ENCODE results near the gene ISG15.
"Not testable (repeated sequence)": the region's sequence is repeated elsewhere in the genome, so short reads cannot be mapped to it uniquely, and the experiment has no call there.

Gene ISG15

GRCh38 chr1:1025730-1026129 lies 12.4 kb downstream of the ISG15 start:
- H3K27ac ChIP-seq (ENCODE audit: low read depth, low read length, poor library complexity, severe bottlenecking) = no peak overlapping the region
- H3F3A ChIP-seq (ENCODE audit: insufficient read depth, low read length) = no peaks in the 10 kb centered on the region
- no peaks in the 10 kb centered on the region for H3K4me1 ChIP-seq (ENCODE audit: insufficient read depth, low read length, severe bottlenecking)
- no peak overlapping the region for H2AFZ ChIP-seq (ENCODE audit: low read length)
- TF ChIP-seq CTCF (IDR thresholded peaks at IDR 0.05; ENCODE audit: low read length) = no peak
- no peaks in the 10 kb centered on the region for H3K9me3 ChIP-seq (ENCODE audit: low read length)
- H3K9me2 ChIP-seq (ENCODE audit: low read depth, low read length) = no peaks in the 10 kb centered on the region
- no peak overlapping the region for H3K9ac ChIP-seq (ENCODE audit: low read length)
- H3K79me2 ChIP-seq (ENCODE audit: insufficient read depth, low read length) = no peaks in the 10 kb centered on the region
- H3K27me3 ChIP-seq (ENCODE audit: insufficient read depth, low read length) = peaks cover 21% of the 10 kb centered on the region
- no peaks in the 10 kb centered on the region for H4K20me1 ChIP-seq (ENCODE audit: insufficient read depth, low read length)
- H3K4me3 ChIP-seq (ENCODE audit: low read depth, low read length, poor library complexity, severe bottlenecking) = no peak overlapping the region
- no peak overlapping the region for H3K4me2 ChIP-seq (ENCODE audit: low read length)
- H3K36me3 ChIP-seq (ENCODE audit: insufficient read depth, low read length) = no peaks in the 10 kb centered on the region

GRCh38 chr1:1026599-1027413 lies 13.5 kb downstream of the ISG15 start:
- no peak for TF ChIP-seq CTCF (IDR thresholded peaks at IDR 0.05; ENCODE audit: low read length)
- no peak for TF ChIP-seq EZH2 (IDR thresholded peaks at IDR 0.05; ENCODE audit: borderline replicate concordance, low read length)
- Histone ChIP-seq H3K4me1 (ENCODE audit: insufficient read depth, low read length, severe bottlenecking) (no peaks in the 10 kb centered on the region), H3K9me3 (ENCODE audit: low read length) (no peaks in the 10 kb centered on the region), H3K79me2 (ENCODE audit: insufficient read depth, low read length) (no peaks in the 10 kb centered on the region), H2AFZ (ENCODE audit: low read length) (no peak overlapping the region), H3F3A (ENCODE audit: insufficient read depth, low read length) (no peaks in the 10 kb centered on the region), H4K20me1 (ENCODE audit: insufficient read depth, low read length) (no peaks in the 10 kb centered on the region), H3K27ac (ENCODE audit: low read depth, low read length, poor library complexity, severe bottlenecking) (no peak overlapping the region), H3K4me3 (ENCODE audit: low read depth, low read length, poor library complexity, severe bottlenecking) (no peak overlapping the region), H3K36me3 (ENCODE audit: insufficient read depth, low read length) (no peaks in the 10 kb centered on the region), H3K27me3 (ENCODE audit: insufficient read depth, low read length) (peaks cover 21% of the 10 kb centered on the region), H3K9ac (ENCODE audit: low read length) (no peak overlapping the region), H3K9me2 (ENCODE audit: low read depth, low read length) (no peaks in the 10 kb centered on the region), H3K4me2 (ENCODE audit: low read length) (no peak overlapping the region)

- H4K20me1 ChIP-seq (ENCODE audit: insufficient read depth, low read length) = no peaks in the 10 kb centered on the region
- TF ChIP-seq CTCF (IDR thresholded peaks at IDR 0.05; ENCODE audit: low read length) (no peak), EZH2 (IDR thresholded peaks at IDR 0.05; ENCODE audit: borderline replicate concordance, low read length) (no peak)
- H3K4me1 ChIP-seq (ENCODE audit: insufficient read depth, low read length, severe bottlenecking) = peaks cover 5% of the 10 kb centered on the region
- no peak overlapping the region for H3K4me2 ChIP-seq (ENCODE audit: low read length)
- H3K9ac ChIP-seq (ENCODE audit: low read length) = no peak overlapping the region
- H3K9me3 ChIP-seq (ENCODE audit: low read length) = no peaks in the 10 kb centered on the region
- H3K79me2 ChIP-seq (ENCODE audit: insufficient read depth, low read length) = no peaks in the 10 kb centered on the region
- H3F3A ChIP-seq (ENCODE audit: insufficient read depth, low read length) = no peaks in the 10 kb centered on the region
- no peak overlapping the region for H3K27ac ChIP-seq (ENCODE audit: low read depth, low read length, poor library complexity, severe bottlenecking)
- no peaks in the 10 kb centered on the region for H3K36me3 ChIP-seq (ENCODE audit: insufficient read depth, low read length)
- H3K9me2 ChIP-seq (ENCODE audit: low read depth, low read length) = no peaks in the 10 kb centered on the region
- no peak overlapping the region for H2AFZ ChIP-seq (ENCODE audit: low read length)
- peaks cover 14% of the 10 kb centered on the region for H3K27me3 ChIP-seq (ENCODE audit: insufficient read depth, low read length)
- H3K4me3 ChIP-seq (ENCODE audit: low read depth, low read length, poor library complexity, severe bottlenecking) = no peak overlapping the region
These were observed 14.5 kb downstream of the ISG15 start for GRCh38 chr1:1027791-1028190.

- H2AFZ ChIP-seq (ENCODE audit: low read length); H3K4me1 ChIP-seq (ENCODE audit: insufficient read depth, low read length, severe bottlenecking); H3K27ac ChIP-seq (ENCODE audit: low read depth, low read length, poor library complexity, severe bottlenecking); H3K4me3 ChIP-seq (ENCODE audit: low read depth, low read length, poor library complexity, severe bottlenecking); H3K9me3 ChIP-seq (ENCODE audit: low read length); H4K20me1 ChIP-seq (ENCODE audit: insufficient read depth, low read length); H3K79me2 ChIP-seq (ENCODE audit: insufficient read depth, low read length); H3K36me3 ChIP-seq (ENCODE audit: insufficient read depth, low read length); H3K9me2 ChIP-seq (ENCODE audit: low read depth, low read length); H3K4me2 ChIP-seq (ENCODE audit: low read length); H3F3A ChIP-seq (ENCODE audit: insufficient read depth, low read length); H3K9ac ChIP-seq (ENCODE audit: low read length): not testable (repeated sequence)
- peaks cover 14% of the 10 kb centered on the region for H3K27me3 ChIP-seq (ENCODE audit: insufficient read depth, low read length)
These were observed 17.8 kb downstream of the ISG15 start for GRCh38 chr1:1030867-1031658.
